GM18526 (cell line): ENCODE data around the gene HPCA.

ENCODE experiments used
- POLR2A ChIP-seq: IDR thresholded peaks from 3 replicates; pipeline ENCODE4 v1.6.1; 2011; ENCODE audit not compliant: insufficient read length; ENCODE audit errors: extremely low read depth

Gene HPCA

DNA sequence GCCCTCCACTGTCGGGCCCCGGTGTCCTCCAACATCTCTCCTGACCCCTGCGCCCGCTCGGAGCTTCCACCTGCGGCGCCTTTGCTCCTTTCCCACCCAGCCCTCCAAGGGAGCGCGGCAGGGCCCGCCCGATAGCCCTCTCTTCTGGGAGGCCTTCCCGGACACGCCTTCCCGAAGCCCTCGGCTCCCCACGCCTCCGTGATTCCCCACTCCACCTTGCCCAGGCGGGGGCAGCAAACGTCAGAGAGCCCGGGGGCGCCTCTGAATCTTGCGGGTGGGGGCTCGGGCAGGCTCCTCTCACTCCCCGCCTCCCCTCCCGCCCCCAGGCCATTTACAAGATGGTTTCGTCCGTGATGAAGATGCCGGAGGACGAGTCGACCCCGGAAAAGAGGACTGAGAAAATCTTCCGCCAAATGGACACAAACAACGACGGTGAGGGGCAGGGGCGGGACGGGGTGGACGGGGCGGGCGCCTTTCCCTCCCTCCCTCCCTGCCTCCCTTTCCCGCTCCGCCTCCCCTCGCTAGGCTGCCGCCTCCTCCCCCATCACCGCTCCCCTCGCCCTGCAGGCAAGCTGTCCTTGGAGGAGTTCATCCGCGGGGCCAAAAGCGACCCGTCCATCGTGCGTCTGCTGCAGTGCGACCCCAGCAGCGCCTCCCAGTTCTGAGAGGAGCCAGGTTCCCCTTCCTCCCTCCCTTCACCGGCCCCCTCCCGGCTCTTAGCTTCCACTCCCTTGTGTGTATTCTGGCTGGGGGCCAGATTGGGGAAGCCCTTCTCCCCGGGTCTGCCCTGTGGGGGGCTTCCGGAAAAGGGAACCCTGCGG, 7.1 kb downstream of the HPCA start:
- no peak for TF ChIP-seq POLR2A

DNA sequence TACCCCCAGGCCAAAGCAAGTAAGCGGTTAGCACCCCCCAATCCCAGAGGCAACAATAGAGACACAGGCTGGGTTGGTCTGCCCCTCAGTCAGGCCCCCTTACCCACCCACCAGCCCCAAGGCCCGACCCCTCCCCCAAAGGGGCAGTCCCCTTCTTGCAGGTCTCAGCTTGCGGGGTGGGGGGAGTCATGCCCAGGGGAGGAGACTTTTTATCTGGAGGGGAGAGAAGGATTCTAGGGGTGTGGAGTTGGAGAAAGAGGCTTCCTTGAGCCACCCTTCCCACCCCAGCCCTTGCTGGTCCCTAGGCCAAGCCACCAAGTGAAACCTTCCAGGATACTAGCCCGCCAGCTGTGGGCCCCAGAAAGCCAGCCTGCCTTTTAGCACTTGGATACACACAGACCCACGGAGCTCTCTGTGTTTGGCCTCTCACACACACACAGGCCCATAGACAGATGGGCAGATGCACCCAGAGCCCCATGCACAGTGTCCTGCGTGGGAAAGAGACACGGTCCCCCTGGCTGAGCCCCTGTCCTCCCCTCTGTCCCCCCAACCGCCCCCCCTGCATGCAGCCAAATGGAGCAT, 7.8 kb downstream of the HPCA start:
- no peak for TF ChIP-seq POLR2A

DNA sequence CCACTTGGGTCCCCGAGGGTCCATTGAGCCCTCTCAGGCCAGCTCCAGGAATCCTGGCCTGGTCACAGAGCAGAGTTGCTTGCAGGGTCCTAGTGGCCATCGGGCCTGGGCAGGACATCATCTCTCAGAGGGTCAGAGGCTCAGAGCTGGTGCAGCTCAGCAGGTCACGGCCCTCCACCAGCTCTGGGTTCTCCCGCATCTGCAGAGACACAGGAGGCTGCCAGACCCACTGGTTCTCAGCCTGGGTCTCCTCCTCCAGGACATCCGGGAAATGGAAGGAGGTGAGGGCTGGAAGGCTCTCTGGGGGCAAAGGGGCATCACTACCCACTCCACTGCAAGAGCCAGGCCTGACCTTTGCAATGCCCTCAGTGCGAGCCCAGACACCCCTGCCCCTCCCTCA, 8.4 kb downstream of the HPCA start:
- TF ChIP-seq POLR2A, result no peak

DNA sequence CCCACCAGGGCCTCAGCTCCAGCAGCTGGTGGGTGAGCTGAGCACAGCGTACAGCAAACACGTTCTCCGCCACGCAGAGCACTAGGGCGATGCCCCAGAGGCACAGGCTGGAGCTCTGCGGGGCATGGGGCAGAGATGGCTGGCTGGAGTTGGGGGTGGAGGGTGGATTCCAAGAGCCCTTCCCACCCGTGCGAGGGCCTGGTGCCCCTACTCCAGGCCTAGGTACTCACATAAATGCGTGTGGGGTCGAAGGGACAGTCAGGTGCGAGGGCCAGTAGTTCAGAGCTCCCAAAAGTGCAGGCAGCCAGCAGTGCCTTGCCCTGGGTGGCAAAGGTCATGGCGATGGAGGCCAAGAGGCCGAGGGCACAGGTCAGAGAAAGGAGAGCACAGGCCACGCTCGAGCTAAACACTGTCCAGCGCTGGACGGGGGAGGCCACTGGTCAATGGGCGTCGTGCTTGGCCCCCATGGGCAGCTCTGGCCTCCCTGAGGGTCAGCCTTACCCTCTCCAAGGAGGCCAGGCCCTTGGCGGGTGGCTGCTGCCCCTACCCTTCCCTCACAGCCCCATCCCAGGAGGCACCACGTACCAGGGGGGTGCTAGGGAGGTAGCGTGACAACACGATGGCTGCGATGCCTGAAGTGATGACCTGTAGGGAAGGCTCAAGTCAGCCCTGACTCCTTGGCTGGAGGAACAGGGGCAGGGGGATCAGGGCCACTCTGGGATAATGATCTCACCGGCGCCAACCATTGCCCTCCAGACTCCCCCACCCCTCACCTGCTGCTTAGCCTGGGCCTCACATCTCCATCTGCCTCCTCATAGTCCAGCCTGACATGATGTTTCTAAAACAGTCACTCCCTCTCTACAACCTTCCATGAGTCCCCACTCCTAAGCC, 9.3 kb downstream of the HPCA start:
- no peak for TF ChIP-seq POLR2A

DNA sequence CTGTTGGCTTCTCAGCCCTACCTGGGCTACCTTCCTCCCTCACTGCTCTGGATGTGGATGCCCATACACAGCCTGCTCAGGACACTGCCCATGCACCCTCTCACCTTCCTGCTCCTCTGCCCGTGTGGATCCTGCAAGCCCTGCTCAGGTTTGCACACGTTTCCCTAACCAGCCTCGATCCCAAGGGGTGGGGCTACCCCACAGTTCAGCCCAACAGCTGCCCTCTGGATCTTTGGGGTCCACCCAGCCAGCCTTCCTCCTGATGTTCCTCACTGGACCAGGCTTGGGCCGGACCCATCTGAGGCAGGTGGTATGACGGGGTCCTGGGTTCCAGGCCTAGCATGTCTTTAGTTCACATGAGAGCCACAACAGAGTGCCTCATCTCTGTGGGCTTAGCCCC, 10.2 kb downstream of the HPCA start:
- no peak for TF ChIP-seq POLR2A

DNA sequence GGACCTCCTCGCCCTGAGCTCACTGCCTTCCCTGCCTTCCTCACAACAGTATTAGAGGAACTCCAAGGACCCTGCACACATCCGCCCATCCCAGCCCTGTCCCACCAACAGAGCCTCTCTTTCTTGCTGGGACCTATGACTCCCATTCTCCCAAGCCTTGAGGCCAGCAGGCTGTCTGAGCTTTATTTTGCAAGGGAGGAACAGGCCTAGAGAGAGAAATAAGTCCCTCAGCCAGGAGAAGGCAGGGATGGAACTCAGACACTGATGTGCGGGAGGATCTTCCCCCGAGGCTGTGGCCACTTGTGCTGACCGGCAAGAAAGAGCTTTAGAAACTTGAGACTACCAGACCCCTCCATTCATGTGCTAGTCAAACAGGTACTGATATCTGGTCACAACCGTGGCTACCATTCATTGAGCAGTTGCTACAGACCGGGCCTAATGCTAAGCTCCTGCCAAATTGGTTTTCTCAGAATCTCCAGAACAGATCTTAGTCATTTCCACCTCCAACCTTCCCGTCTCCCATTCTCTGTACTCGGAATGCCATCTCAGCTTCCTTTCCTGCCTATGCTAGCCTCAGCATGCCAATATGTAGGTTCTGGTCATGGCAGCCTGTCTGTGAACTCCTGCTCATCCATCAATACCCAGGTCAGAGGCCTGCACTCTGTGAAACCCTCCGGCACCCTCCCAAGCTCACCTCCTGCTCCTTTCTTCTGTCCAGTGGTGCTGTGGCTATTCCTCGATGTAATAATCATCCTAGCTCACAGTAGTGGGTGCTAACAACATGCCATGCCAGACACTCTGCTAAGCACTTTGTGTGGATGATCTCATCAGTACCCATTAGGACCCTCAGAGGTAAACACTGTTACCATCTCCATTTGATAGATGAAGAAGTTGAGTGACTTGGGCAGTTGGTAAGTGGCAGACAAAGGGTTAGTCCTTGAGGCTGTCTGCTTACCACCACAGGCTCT, 11.1 kb downstream of the HPCA start:
- TF ChIP-seq POLR2A, result no peak

DNA sequence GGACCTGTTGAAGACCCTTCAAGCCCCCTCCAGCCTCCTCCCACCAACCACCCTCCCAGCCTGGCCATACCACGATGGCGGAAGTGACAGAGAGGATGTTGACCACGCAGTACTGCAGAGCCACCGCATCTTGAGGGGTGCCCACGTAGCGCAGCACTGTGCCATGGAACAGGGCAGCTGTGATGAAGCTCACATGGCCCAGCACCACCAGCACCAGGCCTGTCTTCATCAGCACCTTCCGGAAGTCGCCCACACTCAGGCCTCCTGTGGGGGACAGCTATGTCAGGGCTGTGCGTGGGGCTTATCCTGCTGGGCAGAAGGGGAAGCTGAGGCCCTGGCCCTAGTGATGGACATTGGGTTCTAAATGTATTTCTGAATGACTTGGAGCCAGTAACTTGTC, 11.8 kb downstream of the HPCA start:
- no peak for TF ChIP-seq POLR2A

DNA sequence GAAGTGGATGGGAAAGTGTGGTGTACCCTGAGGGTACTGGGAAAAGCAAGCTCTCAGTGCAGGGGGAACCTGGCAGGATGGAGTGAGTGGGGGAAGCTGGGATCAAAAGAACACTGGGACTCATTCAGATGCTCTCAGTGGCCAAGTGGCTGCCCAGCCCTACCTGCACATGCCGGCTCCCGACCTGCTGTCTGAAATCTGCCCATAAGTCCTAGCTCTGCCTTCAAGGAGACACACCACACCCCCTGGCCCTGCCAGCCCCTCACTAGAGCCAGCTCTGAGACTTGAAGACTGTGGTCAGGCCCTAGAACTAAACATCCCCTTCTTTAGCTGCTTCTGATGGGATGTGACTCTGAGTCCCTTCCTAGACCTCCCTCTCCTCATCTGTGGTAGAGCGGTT, 12.7 kb downstream of the HPCA start:
- no peak for TF ChIP-seq POLR2A

DNA sequence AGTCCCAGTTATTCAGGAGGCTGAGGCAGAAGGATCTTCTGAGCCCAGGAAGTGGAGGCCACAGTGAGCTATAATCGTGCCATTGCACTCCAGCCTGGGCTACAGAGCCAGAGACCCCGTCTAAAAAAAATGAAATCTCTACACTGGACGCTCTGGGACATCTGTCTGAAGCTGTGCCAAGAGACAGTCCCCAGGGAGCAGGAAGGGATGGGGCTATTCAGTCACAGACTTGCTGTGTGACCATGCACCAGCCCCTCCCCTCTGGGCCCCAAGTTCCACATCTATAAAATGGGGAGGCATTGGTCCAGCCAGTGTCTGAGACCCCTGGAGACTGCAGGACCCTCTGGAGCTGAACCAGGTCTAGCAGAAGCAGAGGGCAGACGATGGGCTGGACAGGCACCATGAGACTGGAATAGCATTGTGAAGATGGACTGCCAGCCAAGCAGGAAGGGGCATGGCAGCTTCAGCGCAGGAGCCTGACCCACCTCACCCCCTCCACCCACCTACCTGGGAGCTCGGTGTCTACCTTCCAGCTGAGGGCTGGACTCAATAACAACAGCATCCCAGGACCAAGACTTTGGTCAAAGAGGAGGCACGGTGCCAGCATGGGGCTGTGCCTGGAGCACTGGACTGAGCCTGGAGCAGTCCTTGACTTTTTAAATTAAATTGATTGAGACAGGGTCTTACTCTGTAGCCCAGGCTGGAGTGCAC, 13.4 kb downstream of the HPCA start:
- TF ChIP-seq POLR2A, result no peak

DNA sequence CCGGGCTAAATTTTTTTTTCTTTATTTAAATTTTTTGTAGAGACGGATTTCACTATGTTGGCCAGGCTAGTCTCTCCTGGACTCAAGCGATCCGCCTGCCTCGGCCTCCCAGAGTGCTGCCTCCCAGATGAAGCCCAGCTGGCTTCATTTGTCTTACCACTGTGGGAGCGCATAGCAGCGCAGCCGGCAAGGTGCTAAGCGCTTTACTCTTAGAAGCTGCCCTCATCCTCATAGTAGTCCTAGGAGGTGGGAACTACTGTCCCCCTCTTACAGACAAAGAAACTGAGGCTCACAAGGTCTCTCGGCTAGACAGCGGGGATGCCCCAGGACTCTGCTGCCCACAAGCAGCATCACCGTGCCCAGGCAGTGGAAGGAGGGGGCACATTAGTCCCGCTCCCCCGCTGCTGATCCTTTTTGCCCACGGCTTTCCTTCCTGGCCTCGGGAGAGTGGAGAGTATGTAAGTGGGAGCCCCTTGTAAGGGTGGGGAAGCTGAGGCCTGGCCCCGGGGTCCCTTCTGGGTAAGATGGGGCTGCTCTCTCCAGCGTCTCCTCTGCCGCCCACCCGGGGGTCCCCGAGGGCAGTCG, 14.2 kb downstream of the HPCA start:
- TF ChIP-seq POLR2A, result no peak

DNA sequence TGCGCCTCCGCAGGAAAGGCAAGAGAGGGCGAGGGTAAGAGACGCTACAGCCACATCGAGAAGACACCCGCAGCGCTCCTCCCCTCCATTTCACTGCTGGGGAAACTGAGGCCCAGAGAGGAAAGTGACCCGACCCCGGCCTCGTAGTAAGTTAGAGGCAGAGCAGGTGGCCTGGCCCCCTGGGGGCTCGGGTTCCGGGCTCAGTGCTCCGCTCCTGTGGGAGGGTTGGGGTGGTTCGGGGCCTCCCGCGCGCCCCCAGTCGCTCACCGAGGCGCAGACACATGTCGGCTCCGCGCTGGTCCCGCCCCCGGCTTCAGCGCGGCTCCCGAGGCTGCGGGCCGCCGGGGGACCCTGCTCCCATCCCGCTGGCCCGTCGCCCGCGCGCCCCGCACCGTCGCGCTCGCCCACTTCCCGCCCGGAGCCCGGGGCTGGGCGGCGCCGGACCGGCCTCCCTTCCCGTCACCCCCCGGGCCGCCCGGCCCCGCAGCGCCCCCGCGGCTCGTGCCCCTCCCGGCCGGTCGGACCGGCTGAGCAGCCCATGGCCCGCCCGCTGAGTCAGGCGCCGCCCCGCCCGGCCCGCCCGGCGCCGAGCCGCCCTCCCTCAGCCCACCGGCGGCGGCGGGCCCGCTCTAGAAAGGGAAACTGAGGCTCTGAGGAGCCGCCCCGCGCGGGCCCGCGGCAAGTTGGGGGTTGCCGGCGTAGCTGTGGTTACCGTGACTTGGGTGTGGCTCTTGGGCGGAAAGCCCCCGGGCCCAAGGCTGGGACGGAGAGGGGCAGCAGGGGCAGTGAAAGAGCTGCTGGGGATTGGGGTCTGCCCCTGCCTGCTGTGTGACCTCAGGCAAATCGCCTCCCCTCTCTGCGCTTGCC, 14.9 kb downstream of the HPCA start, which contains the start of gene TMEM54:
TSS of gene TMEM54 (minus strand) at position 434 of the 867 bp plus-strand sequence. CDS start at position 283, 151 bp downstream.
- no peak for TF ChIP-seq POLR2A

DNA sequence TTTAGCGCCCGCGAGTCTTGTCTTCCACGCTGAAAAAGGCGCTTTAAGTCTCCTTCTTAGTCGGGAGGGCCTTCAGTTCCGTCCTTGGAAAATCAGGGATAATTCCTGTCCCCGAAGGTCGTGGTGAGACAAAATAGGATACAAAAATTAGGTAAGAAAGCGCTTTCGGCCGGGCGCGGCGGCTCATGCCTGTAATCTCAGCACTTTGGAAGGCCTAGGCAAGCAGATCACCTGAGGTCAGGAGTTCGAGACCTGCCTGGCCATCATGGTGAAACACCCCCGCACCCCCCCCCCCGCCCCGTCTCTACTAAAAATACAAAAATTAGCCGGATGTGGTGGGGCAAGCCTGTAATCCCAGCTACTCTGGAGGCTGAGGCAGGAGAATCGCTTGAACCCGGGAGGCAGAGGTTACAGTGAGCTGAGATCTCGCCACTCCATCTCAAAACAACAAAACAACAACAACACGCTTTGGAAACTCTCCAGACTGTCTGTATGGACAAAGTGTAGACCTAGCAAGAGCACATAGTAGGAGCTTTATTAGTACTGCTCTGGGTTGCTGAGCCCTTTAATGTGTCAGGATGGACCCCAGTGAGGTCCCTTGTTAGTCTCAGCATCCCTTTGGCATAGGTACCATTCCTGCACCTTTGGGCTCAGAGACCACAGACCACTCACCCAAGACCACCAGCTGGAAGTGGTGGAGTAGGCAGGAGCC, 15.7 kb downstream of the HPCA start:
- TF ChIP-seq POLR2A, result no peak
